HG03520 (cell line): ENCODE measurements around the gene BRD3OS.
A peak's percentile ranks its signal among the peaks of the same experiment; 100 is the strongest.

Experiments
- ATAC-seq: cut with Tn5 transposase; IDR thresholded peaks from one replicate; pipeline ENCODE4 v1.9.1; 2021; ENCODE audit warnings: mild to moderate bottlenecking, moderate library complexity; ENCODE audit not compliant: unreplicated experiment

The BRD3OS gene, protein sequence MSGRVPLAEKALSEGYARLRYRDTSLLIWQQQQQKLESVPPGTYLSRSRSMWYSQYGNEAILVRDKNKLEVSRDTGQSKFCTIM

DNA sequence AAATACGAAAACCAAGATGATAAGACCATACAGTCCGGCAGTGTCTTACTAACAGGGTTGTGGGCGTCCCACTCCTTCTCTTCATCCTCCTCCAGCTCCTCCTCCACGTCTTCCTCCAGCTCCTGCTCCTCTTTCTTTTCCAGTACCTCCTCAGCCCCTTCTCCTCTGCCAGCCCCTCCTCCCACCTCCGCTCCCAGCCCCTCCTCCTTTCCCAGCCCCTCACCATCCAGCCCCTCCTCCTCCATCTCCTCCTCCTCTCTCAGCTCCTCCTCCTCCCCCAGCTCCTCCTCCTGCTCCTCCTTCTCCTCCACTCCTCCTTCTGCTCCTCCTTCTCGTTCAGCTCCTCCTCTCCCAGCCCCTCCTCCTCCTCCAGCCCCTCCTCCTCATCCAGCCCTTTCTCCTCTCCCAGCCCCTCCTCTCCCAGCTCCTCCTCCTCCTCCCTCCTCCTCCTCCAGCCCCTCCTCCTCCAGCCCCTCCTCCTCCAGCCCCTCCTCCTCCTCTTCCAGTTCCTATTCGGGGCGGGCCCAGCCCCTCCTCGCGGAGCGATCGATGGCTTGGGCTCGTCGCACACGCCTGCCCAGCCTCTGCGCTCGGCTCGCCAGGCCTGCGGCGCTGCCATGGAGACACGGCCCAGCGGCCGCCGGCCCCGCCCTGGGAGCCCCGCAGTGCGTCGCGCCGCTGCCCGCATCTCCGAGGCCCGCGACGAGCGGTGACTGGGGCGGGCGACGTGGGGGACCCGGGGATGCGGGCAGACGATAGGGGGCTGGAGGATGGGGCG lies at the start of gene BRD3OS:
Gene BRD3OS (plus strand): TSS at position 654 of the 778 bp plus-strand sequence. CDS start 1,267 bp downstream, outside the sequence.
- peak; percentile 78 for ATAC-seq

DNA sequence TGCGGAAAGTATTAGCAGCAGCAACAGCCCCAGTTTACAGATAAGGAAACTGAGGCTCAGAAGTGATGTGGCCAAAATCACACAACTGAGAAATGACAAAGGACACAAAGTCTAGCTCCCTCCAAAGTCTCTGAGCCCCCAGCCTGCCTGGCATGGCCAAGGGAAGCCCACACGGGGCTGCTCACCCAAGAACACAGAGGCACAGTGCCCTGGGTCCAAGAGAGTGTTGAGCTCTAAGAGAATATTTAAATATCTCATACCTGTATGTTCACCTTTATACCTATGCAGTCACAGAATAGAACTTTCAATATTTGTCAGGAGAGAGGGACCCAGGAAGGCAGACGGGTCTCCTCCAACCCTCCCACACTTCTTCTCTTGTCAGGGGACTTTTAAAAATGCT lies 49.8 kb upstream of the BRD3OS start:
- no peak for ATAC-seq

DNA sequence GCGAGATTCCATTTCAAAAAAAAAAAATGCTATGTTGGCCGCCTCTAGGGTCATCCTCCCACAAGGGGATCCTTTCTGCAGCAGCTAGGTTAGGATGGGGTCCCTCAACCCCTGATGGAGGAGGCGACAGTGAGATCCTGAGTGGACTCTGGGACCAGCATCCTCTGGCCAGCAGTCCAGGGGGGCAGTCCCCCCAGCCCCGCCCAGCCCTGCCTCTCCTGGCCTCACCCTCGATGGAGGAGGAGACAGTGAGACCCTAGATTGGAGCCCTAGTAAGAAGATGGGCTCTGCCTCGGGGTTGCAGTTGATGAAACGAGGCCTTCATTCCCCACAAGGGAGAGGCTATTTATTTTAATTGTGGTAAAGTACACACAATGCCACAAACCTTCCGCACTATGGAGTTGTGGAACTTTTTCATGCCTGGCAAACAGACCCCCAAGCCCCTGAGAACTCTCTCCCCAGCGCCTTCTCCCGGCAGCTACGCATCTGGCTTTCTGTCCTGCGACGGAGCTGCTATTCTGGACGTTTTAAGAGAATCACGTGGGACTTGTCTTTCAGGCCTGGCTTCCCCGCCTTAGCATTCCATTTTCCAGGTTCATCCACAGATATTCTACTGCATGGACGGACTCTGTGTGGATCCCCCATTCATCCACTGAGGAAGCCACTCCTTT lies 49.0 kb upstream of the BRD3OS start:
- no peak for ATAC-seq

DNA sequence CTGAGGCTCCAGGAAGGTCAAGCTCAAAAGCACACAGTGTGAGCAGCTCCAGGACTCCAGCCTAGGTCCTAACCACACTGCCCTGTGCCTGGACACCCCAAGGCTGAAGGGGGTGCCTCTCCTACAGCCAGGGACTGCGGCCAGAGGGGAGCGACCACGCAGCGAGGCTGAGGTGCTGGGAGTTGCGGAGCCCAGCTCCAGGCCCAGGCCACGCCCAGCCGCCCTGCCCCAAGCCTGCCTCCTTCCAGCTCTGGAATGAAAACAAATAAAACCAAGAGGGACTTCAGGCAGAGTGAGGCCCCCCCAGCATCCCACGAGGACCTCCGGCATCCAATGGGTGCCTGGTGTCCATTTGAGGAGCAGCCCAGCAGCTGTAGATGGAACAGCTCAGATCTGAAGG lies 48.4 kb upstream of the BRD3OS start:
- ATAC-seq = no peak

GRCh38 chr9:133977421-133978201 lies 47.7 kb upstream of the BRD3OS start:
- ATAC-seq = no peak

- no peak for ATAC-seq
Observed at GRCh38 chr9:133978226-133978898, 46.9 kb upstream of the BRD3OS start.

DNA sequence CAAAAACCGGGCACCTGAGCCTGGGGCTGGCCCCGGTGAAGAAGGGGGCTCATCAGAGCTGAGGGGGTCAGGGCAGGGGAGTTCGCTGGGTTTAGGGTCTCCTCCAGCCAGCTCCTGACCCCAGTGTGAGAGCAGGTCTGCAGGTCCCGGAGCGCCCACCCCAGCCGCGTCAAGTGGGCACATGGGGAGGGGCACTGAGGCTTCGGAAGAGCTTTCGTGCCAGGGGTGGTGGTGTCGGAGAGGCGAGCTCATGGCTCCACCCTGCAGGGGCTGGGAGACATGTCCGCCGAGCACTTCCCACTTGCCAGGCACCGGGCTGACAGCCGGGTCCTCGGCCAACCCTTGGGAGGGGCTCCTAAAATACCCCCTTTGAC lies 46.4 kb upstream of the BRD3OS start:
- ATAC-seq = no peak

DNA sequence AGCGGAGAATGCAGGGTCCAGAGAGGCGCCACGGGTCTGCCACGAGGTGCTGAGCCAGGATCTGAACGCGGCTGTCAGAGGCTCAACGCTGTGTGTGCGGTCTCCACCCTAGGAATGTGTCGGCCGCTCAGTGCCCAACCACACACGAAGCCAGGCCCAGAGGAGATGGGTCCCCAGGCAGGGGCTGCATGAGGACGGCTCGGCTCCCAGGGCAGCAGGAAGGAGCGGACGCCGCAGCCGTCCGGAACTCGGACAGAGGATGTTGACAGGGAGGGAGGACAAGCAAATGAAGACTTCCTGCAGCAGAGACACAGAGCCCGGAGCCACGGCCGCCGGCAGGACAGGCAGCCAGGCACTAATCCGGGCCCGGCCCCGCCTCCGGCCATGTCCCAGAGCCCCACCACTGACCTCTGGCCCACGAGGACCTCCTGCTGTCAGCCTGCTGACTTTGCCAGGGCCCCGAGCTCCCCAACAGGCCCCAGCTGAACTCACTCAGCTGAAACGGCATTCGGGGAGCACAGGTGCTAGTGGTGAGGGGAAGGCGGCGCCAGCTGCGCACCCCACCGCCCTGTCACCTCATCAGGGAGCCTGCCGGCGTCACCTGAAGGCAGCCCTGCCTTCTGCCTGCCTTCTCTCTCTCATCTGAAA lies 45.9 kb upstream of the BRD3OS start:
- ATAC-seq = no peak

- no peak for ATAC-seq
Observed at GRCh38 chr9:133979921-133980863, 45.1 kb upstream of the BRD3OS start.

DNA sequence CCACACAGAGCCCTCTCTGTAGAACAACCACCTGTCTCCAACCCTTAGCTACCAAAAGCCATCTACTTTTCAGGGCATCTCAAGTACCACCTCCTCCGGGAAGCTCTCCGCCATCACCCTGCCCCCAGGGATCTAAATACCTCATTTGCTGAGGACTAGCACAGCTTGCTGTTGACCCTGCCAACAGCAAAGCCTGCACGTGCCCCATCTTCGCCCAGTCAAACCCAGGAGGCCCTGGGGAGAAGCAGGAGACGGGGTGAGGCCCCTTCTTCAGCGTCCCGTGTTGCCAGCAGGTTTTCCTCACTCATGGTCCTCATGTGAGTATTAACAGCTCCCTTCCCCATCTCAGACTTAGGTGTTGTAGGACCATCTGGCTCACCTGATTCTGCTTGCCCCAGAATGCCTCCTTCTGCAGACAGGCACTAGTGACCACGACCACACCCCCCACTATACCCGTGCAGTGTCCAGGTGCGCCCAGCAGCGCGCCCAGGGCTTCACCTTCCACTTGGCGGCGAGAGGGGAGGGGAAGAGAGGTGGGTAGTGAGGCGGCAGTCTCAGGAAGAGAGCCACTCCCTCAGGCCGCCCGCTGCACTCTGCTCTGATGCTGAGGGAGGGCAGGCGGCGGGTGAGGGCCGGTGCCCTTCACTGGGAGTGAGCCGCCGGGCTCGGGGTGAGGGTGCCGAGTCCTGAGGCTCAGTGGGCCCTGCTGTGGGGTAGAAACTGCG lies 44.3 kb upstream of the BRD3OS start:
- ATAC-seq = no peak

DNA sequence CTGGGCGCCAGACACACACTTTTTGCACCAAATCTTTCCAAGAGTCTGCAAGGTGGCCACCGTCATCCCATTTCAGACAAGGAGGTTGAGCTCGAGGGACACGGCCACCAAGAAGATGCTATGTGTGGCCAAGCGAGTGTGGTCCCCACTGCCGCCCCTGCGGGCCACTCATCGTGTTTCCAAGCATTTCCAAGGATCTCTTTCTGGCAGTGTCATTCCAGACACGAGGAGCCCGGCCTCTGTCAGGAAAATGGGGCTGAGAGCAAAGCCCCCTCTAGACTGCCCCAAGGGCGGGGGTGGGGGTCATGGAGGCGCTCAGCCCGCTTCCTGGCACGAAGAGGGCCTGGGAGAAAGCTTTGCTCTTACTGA lies 43.7 kb upstream of the BRD3OS start:
- no peak for ATAC-seq

GRCh38 chr9:133981958-133982681 lies 43.2 kb upstream of the BRD3OS start:
- no peak for ATAC-seq

DNA sequence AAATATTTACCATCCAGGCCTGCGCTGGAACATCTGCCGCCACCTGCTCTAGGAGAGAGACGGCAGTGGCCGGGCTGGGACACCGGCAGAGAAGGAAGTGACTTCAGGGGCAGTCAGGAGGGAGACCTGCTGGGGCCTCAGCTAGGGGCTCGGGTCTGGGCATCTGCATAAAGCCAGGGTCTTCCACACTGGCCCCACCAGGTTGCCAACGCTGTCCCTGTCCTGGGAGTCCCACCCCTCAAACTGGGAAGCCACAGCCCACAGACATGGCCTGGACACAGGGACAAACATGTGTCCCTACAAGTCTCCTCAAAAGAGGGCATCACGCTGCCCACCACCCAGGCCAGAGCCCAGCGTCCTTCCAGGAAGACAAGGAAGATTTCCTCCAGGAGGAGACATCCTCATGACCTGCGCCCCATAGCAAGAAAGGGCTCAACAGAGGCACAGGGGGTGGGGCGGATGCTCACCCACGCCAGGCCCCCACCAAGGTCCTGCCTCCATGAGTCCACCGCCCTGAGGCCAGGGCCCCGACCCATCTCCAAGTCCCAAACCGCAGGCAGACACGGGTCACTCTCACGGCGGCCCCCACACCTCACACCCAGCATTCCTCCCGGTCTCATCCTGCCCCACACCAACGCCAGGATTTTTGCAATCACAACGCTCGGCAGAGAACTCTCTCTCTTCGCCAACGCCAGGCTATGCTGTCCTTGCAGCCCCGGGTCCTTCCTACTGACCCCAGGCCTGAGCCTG lies 42.1 kb upstream of the BRD3OS start:
- no peak for ATAC-seq

GRCh38 chr9:133986061-133986460 lies 39.2 kb upstream of the BRD3OS start:
- no peak for ATAC-seq

- ATAC-seq = no peak
Observed at GRCh38 chr9:133986774-133987445, 38.4 kb upstream of the BRD3OS start.

DNA sequence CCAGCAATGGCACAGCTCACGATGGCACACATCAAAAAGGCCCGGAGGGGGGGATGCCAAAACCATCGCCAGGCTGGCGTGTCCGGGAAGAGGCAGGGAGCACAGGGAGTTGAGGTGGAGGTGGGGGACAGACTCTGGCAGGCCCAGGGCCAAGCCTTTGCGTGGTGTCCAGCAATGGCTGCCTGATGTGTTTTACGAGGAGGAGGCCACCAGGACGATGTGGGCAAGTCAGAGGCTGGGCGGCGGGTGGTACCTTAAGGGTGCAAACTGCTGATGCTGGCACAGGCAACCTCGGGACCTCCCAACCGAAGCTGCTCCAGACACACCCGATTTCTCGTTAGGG lies 37.9 kb upstream of the BRD3OS start:
- ATAC-seq = no peak
